Fibroblast of the aortic adventitia (primary cell): ENCODE measurements around the gene FAM241A. TPM values are rescaled to one million over a fixed set of nuclear protein-coding genes. Genes with fewer than 3 reads are reported as not detected.
A peak's percentile ranks its signal among the peaks of the same experiment; 100 is the strongest.
"Not testable (repeated sequence)": the region's sequence is repeated elsewhere in the genome, so short reads cannot be mapped to it uniquely, and the experiment has no call there.

ENCODE experiments used
- DNase-seq: peaks from one replicate; pipeline ENCODE4 v3.0.0-alpha.2; 2010; ENCODE audit warnings: low read depth
- H3K4me3 ChIP-seq: 2 replicates; pipeline ENCODE4 v1.5.1; 2011; ENCODE audit warnings: low read depth, mild to moderate bottlenecking, control low read depth, low read length, moderate library complexity
- total RNA-seq: library from RNA; depleted of rRNA; stranded (reverse); fragments of >200 nt; gene quantifications from 2 replicates; pipeline ENCODE4 v1.2.3, GENCODE V29; 2012; ENCODE audit warnings: low replicate concordance
- TF ChIP-seq, protein P1 (sequence below): IDR thresholded peaks from 2 replicates; pipeline ENCODE4 v1.5.1; 2011; ENCODE audit warnings: mild to moderate bottlenecking, low read length, control low read depth, inconsistent platforms; ENCODE audit not compliant: insufficient read depth

FAM241A gene
- total RNA-seq, 1 donor = 5.1 TPM

DNA sequence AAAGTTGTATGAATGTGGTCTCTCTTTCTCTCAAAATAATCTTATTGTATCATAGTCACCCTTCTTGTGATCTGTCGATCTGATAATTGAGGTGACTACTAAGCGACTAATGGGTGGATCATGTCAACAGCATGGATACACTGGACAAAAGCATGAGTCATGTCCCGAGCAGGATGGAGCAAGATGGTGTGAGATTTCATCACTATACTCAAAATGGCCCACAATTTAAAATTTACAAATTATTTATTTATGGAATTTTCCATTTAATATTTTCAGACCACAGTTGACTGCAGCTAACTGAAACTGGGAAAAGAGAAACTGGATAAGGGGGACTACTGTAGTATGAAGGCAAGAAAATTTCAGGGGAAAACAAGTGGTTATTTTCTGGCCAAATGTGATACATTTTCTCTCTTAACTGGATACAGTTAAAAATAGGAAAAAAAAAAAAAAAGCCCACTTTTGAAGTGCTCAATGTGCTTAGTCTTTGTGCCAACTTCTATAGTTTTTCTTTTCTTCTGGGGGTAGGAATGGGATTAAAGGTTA, 25.3 kb downstream of the FAM241A start:
- TF ChIP-seq, protein P1, sequence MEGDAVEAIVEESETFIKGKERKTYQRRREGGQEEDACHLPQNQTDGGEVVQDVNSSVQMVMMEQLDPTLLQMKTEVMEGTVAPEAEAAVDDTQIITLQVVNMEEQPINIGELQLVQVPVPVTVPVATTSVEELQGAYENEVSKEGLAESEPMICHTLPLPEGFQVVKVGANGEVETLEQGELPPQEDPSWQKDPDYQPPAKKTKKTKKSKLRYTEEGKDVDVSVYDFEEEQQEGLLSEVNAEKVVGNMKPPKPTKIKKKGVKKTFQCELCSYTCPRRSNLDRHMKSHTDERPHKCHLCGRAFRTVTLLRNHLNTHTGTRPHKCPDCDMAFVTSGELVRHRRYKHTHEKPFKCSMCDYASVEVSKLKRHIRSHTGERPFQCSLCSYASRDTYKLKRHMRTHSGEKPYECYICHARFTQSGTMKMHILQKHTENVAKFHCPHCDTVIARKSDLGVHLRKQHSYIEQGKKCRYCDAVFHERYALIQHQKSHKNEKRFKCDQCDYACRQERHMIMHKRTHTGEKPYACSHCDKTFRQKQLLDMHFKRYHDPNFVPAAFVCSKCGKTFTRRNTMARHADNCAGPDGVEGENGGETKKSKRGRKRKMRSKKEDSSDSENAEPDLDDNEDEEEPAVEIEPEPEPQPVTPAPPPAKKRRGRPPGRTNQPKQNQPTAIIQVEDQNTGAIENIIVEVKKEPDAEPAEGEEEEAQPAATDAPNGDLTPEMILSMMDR = no peak
- H3K4me3 ChIP-seq = no peak overlapping the region
- peak; percentile 89 for DNase-seq

DNA sequence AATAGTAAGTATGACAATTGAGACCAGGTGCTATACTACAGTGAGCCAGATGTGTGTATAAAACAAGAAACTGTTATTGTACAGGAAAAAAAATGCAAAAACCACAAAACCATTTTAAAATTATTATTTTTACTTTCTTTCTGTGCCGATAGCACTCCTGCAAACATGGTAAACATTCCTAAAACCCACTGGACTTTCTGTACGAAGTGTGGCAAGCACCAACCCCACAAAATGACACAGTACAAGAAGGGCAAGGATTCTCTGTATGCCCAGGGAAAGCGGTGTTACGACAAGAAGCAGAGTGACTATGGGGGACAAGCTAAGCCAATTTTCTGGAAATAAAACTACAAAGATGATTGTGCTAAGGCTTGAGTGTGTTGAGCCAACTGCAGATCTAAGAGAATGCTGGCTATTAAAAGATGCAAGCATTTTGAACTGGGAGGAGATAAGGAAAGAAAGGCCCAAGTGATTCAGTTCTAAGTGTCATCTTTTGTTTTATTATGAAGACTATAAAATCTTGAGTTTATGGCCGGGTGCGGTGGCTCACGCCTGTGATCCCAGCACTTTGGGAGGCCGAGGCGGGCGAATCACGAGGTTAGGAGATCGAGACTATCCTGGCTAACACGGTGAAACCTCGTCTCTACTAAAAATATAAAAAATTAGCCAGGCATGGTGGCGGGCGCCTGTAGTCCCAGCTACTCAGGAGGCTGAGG, 26.0 kb downstream of the FAM241A start:
- not testable (repeated sequence) for H3K4me3 ChIP-seq, DNase-seq

DNA sequence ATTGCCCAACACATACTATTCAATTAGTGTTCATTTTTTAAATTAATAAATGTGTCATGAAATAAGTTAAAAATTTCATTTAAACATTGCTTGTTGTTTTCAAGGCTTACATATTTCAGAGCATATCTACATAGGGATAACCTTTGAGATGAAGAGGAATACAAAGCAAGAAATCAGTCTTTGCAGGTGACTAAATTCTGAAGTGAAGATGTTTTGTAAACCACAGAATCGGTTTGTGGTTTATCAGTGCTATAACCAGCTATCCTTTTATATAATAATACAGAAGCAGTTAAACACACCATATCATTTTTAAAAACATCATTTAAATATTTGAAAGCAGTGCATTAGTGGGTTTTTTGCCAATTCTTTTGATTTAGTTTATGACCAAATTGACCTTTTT, 26.9 kb downstream of the FAM241A start:
- DNase-seq = no peak
- H3K4me3 ChIP-seq = no peak overlapping the region
- TF ChIP-seq, protein P1 = no peak

DNA sequence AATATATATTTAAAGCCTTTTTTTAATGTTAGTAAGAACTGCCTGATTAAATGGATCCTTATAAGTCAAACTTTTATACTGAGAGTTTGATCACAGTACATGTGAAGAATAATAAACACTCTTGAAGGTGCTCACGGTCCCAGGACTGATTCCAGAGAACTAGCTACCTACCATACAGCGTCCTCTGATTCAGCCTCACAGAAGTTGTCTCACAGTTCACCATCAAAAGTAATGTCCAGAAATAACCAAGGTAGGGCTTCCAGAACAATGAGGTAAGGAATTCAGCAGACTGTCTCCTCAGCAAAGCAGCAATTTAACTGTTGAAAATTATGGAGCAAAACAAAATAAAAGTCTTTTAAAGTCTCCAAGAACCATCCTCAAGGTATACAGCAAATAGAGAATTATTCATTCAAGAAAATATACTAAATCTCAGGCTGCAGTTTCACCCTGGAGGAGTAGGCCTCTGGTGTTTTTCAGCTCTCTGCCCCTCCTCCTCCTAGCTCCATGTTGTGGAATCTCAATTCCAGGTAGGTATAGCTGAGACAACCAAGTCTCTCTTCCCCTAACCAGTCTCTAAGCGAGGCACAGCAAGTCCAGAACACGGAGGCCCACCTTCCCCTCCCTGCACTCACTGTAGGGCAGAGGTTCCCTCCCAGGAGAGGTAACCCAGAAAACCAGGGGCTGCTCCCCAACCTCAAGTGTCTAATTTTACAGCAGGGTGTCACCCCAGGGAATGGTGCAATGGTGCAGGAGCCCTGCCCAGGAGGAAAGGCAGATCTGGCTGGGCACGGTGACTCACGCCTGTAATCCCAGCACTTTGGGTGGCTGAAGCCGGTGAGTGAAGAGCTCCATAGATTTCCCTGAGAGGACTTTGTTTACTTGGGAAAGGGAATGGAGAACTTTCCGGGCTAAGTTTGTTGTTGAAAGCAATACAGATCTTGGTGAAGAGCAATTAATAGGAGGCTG, 28.6 kb downstream of the FAM241A start:
- H3K4me3 ChIP-seq = no peak overlapping the region
- TF ChIP-seq, protein P1 = no peak
- DNase-seq = no peak

DNA sequence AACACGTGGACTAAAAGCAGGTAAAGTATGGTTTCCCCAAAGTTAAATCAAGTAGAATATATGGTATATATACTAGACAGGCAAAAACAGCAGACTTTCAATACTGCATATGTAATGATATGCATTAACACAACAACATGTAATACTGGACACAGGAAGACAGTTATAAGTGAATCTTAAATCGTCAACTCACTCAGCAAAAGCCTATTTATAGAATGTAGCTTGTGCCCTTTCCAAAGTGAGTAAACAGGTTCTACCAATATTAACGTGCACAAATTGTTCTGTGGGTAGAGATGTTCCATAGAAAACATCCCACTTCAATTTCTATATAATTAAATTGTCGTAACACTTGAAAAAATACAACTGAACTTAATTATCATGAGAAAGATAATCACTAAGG, 30.6 kb downstream of the FAM241A start:
- no peak for DNase-seq
- H3K4me3 ChIP-seq = no peak overlapping the region
- TF ChIP-seq, protein P1 = no peak

DNA sequence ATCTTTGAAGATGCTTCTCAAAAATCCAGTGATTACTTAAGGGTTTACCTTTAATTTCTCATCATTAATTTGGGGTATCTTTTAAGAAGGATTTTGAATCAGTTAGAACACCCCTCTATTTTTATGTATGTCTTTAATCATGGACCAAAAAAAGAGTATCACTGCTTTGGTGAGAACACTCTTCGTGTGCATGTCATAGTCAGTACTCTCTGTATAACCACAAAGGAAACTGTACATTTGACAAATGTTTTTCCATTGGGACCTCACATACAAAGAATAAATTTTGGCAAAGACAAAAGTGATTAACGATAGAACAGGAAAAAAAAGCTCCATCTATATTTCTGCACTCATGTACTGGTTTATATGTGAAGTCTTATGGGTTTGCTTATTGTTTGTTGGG, 31.3 kb downstream of the FAM241A start:
- TF ChIP-seq, protein P1 = no peak
- no peak overlapping the region for H3K4me3 ChIP-seq
- DNase-seq = no peak

DNA sequence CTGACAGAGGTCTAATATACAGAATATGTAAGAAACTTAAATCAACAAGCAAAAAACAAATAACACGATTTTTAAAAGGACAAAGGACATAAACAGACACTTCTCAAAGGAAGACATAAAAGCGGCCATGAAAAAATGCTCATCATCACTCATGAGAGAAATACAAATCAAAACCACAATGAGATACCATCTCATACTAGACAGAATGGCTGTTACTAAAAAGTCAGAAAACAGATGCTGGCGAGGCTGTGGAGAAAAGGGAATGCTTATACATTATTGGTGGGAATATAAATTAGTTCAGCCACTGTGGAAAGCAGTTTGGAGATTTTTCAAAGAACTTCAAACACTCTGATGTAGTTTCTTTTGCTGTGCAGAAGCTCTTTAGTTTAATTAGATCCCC, 33.5 kb downstream of the FAM241A start:
- not testable (repeated sequence) for H3K4me3 ChIP-seq, DNase-seq
